A549 (cell line): ENCODE data around the gene COMMD2.

ENCODE experiments used
- CTCF ChIP-seq: fragments of >200 bp; sonication (Bioruptor Twin); formaldehyde crosslinking; IDR thresholded peaks from 3 replicates; pipeline ENCODE4 v1.5.1; 2016
- NR3C1 ChIP-seq: fragments of >200 bp; sonication (Bioruptor Twin); formaldehyde crosslinking; IDR thresholded peaks from 3 replicates; pipeline ENCODE4 v1.6.1; 2017
- POLR2A ChIP-seq: IDR thresholded peaks from 2 replicates; pipeline ENCODE4 v1.6.1; 2012; ENCODE audit warnings: mild to moderate bottlenecking, low read length

GRCh38 chr3:149716984-149717383, 35.3 kb downstream of the COMMD2 start:
- no peak for TF ChIP-seq CTCF
- no peak for TF ChIP-seq NR3C1
- TF ChIP-seq POLR2A: no peak
